Kidney (tissue), 14 donors: ENCODE data around the gene FRMD3. TPM values are rescaled to one million over a fixed set of nuclear protein-coding genes. Genes with fewer than 3 reads are reported as not detected.
A peak's percentile ranks its signal among the peaks of the same experiment; 100 is the strongest.

ENCODE experiments used
- DNase-seq, 5 donors: peaks; one replicate each; pipeline ENCODE4 v3.0.0-alpha.2; 2013 to 2020
- FAIRE-seq: peaks from 2 replicates; lab custom pipeline; 2012; peaks lifted over from hg19 to GRCh38; lab: Jason Lieb, UNC
- H3K27ac ChIP-seq, 2 donors: one replicate each; pipeline ENCODE4 v1.7.0; 2013; ENCODE audit warnings: low read depth in 2 of 2, low read length in 2 of 2, inconsistent platforms in 1 of 2
- H3K27me3 ChIP-seq: one replicate; pipeline ENCODE4 v1.7.1; 2013; ENCODE audit warnings: low read length, inconsistent platforms; ENCODE audit not compliant: control insufficient read depth, insufficient read depth
- H3K36me3 ChIP-seq, 3 donors: one replicate each; pipeline versions ENCODE4 v1.7.0 to v1.7.1; 2013; ENCODE audit warnings: low read length in 3 of 3, control low read depth in 1 of 3, inconsistent platforms in 1 of 3; ENCODE audit not compliant: insufficient read depth in 3 of 3, control insufficient read depth in 2 of 3
- H3K4me1 ChIP-seq, 3 donors: one replicate each; pipeline versions ENCODE4 v1.7.0 to v1.7.1; 2013; ENCODE audit warnings: low read length in 3 of 3, inconsistent platforms in 1 of 3, low read depth in 1 of 3; ENCODE audit not compliant: control insufficient read depth in 2 of 3, insufficient read depth in 2 of 3
- H3K4me3 ChIP-seq, 3 donors: one replicate each; pipeline versions ENCODE4 v1.7.0 to v1.8.1; 2013; ENCODE audit warnings: low read length in 3 of 3, control low read depth in 1 of 3, inconsistent platforms in 1 of 3
- H3K9ac ChIP-seq, 3 donors: one replicate each; pipeline versions ENCODE4 v1.7.0 to v1.7.1; 2013; ENCODE audit warnings: low read length in 3 of 3, control low read depth in 1 of 3, inconsistent platforms in 1 of 3
- H3K9me3 ChIP-seq, 3 donors: one replicate each; pipeline versions ENCODE4 v1.7.0 to v1.7.1; 2013; ENCODE audit warnings: low read length in 3 of 3, control low read depth in 1 of 3, inconsistent platforms in 1 of 3; ENCODE audit not compliant: control insufficient read depth in 2 of 3, insufficient read depth in 1 of 3
- CTCF ChIP-seq: IDR thresholded peaks from 3 replicates; pipeline ENCODE4 v1.5.1; 2012; ENCODE audit warnings: mild to moderate bottlenecking, moderate library complexity, borderline replicate concordance; ENCODE audit not compliant: insufficient read depth; ENCODE audit errors: extremely low read depth
- intact Hi-C: fragments of 100-400 bp; cut with DNase I; formaldehyde crosslinking; loops from one replicate; pipeline ENCODE4 v1.11.1; 2022
- polyA plus RNA-seq: library from polyadenylated mRNA; stranded (reverse); fragments of 350-450 nt; fragmentation: Illumina TruSeq; extraction: RNeasy Lipid Tissue Mini Kit (QIAGEN cat#74804); gene quantifications from one replicate; pipeline ENCODE4 v1.2.3, GENCODE V29; 2014; ENCODE audit warnings: low read depth, low replicate concordance; ENCODE audit not compliant: insufficient read depth
- total RNA-seq: library from RNA; stranded (reverse); fragmentation: NEBNext Ultra II Directional; extraction: Animal tissue kit (Norgen Biotek cat#: 25700); gene quantifications from one replicate; pipeline ENCODE4 v1.2.1, GENCODE V29; 2021
- donor health status: control.
- donor health status: control.
- donor health status: control.
- donor health status: control.
- donor health status: control.
- donor health status: DM: yes; HTN: yes; CAD: no.
- donor health status: Normal renal cell carcinoma (clear cell type).

FRMD3 gene
- total and polyA plus RNA-seq, 2 donors from 2014 or later = 9.9 to 11.0 TPM

GRCh38 chr9:83239747-83240146 is 298.5 kb downstream of the FRMD3 start:
- TF ChIP-seq CTCF = no peak
- no peak overlapping the region for H3K9ac ChIP-seq
- H3K27ac ChIP-seq = no peak overlapping the region
- no peaks in the 10 kb centered on the region for H3K9me3 ChIP-seq
- no peak for FAIRE-seq
- H3K4me3 ChIP-seq = no peak overlapping the region
- no peaks in the 10 kb centered on the region for H3K27me3 ChIP-seq
- intact Hi-C loops = no loop called here
- H3K4me1 ChIP-seq = peaks cover 0 to 2% (median 0%) of the 10 kb centered on the region in 3 donors
- no peak for DNase-seq
- peaks cover 0 to 5% (median 0%) of the 10 kb centered on the region in 3 donors for H3K36me3 ChIP-seq

- TF ChIP-seq CTCF = no peak
- Histone ChIP-seq H3K36me3 (peaks cover 0 to 5% (median 0%) of the 10 kb centered on the region in 3 donors), H3K9me3 (no peaks in the 10 kb centered on the region), H3K27ac (no peak overlapping the region), H3K4me3 (no peak overlapping the region), H3K9ac (no peak overlapping the region), H3K27me3 (no peaks in the 10 kb centered on the region), H3K4me1 (peaks cover 0 to 2% (median 0%) of the 10 kb centered on the region in 3 donors)
- FAIRE-seq (no peak), DNase-seq (peak in 2 of 5 donors; percentile 23 to 39)
- intact Hi-C loops = no loop called here
Measured at GRCh38 chr9:83238871-83239640, 299.1 kb downstream of the FRMD3 start.

- peak; percentile 85 for FAIRE-seq
- DNase-seq = no peak
- H3K27me3 ChIP-seq = no peaks in the 10 kb centered on the region
- TF ChIP-seq CTCF = no peak
- H3K27ac ChIP-seq = no peak overlapping the region
- intact Hi-C loops = no loop called here
- peaks cover 0 to 2% (median 0%) of the 10 kb centered on the region in 3 donors for H3K4me1 ChIP-seq
- H3K36me3 ChIP-seq = no peaks in the 10 kb centered on the region
- H3K9ac ChIP-seq = no peak overlapping the region
- no peak overlapping the region for H3K4me3 ChIP-seq
- no peaks in the 10 kb centered on the region for H3K9me3 ChIP-seq
Measured at GRCh38 chr9:83236029-83236696, 302.0 kb downstream of the FRMD3 start.
